Measurements from ENCODE around the gene INSIG1. TPM values are rescaled to one million over a fixed set of nuclear protein-coding genes. Genes with fewer than 3 reads are reported as not detected.

Gene INSIG1
- polyA plus RNA-seq, 1 of the 3 experiments (the other 2 are of a cell fraction), result 6.4 TPM

- Histone ChIP-seq H3K27me3 (ENCODE audit: insufficient read depth) (peaks cover 29% of the 10 kb centered on the region), H3K27ac (ENCODE audit: low read depth in 2 of 2, low read length in 1 of 2) (no peak overlapping the region), H3K9me2 (no peaks in the 10 kb centered on the region), H3K4me1 (ENCODE audit: control insufficient read depth in 1 of 2, insufficient read depth in 2 of 2, low read depth in 1 of 2, low read length in 1 of 2) (peaks cover 0 to 3% of the 10 kb centered on the region in 2 experiments; a peak in 1 of 4 replicates), H3K9ac (no peak overlapping the region), H3F3A (replicated peaks; ENCODE audit: insufficient read depth) (no peaks in the 10 kb centered on the region), H3K36me3 (replicated peaks in 1 of 2; ENCODE audit: control insufficient read depth in 1 of 2, insufficient read depth in 2 of 2, low read length in 1 of 2) (no peaks in the 10 kb centered on the region), H3K4me2 (no peak overlapping the region), H3K79me2 (ENCODE audit: insufficient read depth) (no peaks in the 10 kb centered on the region), H3K4me3 (ENCODE audit: low read depth in 2 of 2, low read length in 1 of 2) (no peak overlapping the region), H4K20me1 (ENCODE audit: insufficient read depth) (no peaks in the 10 kb centered on the region), H2AFZ (ENCODE audit: low read depth) (no peak overlapping the region), H3K9me3 (no peaks in the 10 kb centered on the region)
- ChIA-PET POLR2A (no interaction called here), CTCF (interaction anchor here (1.4 kb wide), 1 partner anchor 149 kb away, joined by 5 read pairs; no protein-coding TSS in a partner anchor)
- 52% methylated on average over 13 of the region's 14 CpGs for WGBS (ENCODE audit: low lambda C conversion rate)
- no peak for TF ChIP-seq RAD21 (IDR thresholded peaks at IDR 0.05; ENCODE audit: low read length)
- TF ChIP-seq FOXJ3 (CRISPR knock-in tag; IDR thresholded peaks at IDR 0.05), result no peak
- no peak for TF ChIP-seq PBX3 (IDR thresholded peaks at IDR 0.05)
- TF ChIP-seq RCOR1 (IDR thresholded peaks at IDR 0.05; ENCODE audit: low read length), result no peak
- no peak for TF ChIP-seq TEAD4 (IDR thresholded peaks at IDR 0.05; ENCODE audit: borderline replicate concordance, insufficient read depth)
- no peak for TF ChIP-seq USF2 (IDR thresholded peaks at IDR 0.05; ENCODE audit: borderline replicate concordance, low read depth, low read length)
- no peak for TF ChIP-seq CTCF (IDR thresholded peaks at IDR 0.05)
- no peak for TF ChIP-seq NFIC (IDR thresholded peaks at IDR 0.05; ENCODE audit: borderline replicate concordance)
- no peak for TF ChIP-seq SMC3 (IDR thresholded peaks at IDR 0.05; ENCODE audit: low read depth, low read length)
- TF ChIP-seq USF1 (IDR thresholded peaks at IDR 0.05; ENCODE audit: borderline replicate concordance, low read depth), result no peak
- TF ChIP-seq EP300 (IDR thresholded peaks at IDR 0.05; ENCODE audit: borderline replicate concordance in 1 of 2, low read depth in 1 of 2, low read length in 1 of 2), result no peak
- no peak for TF ChIP-seq MEF2A (IDR thresholded peaks at IDR 0.05; ENCODE audit: borderline replicate concordance, low read depth)
- no peak for TF ChIP-seq JUND (IDR thresholded peaks at IDR 0.05)
- TF ChIP-seq POLR2AphosphoS5 (IDR thresholded peaks at IDR 0.05; ENCODE audit: low read depth, low read length), result no peak
- no peak for DNase-seq
Observed at GRCh38 chr7:155340071-155340531, 42.4 kb downstream of the INSIG1 start.

Measured in SK-N-SH (cell line).